NCI-H510A treated with DMSO at 0.1 percent for 48 hours (cell line): ENCODE results near the gene PCP4L1.
"Not testable (repeated sequence)": the region's sequence is repeated elsewhere in the genome, so short reads cannot be mapped to it uniquely, and the experiment has no call there.

Experiments used
- DNase-seq: peaks from one replicate; lab custom pipeline; 2025; lab: John Stamatoyannopoulos, UW

PCP4L1 gene

GRCh38 chr1:161315841-161316674 is 57.5 kb downstream of the PCP4L1 start:
- not testable (repeated sequence) for DNase-seq

- DNase-seq, result no peak
These were observed 65.5 kb downstream of the PCP4L1 start for GRCh38 chr1:161324020-161324419.

DNA sequence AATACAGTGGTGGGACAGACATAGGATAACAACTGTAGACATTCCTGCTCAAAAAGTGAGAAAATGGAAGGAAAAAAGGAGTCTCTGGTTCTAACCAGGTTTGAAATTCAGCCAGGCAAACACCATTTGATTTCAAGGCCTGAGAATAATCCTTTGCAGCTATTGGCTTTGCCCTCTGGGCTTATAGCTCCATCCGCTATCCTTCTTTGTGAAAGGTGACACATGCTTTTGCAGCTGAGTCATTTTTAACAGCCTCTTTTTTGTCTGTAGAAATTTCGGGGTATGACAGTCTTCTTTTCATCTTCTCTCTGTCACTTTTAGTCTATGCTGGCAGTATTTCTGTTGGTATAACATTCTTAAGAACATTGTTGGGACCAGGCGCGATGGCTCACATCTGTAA is 71.8 kb downstream of the PCP4L1 start:
- DNase-seq, result no peak

- DNase-seq, result no peak
These were observed 74.6 kb downstream of the PCP4L1 start for GRCh38 chr1:161333166-161333565.
